ENCODE measurements around the gene URI1. TPM values are rescaled to one million over a fixed set of nuclear protein-coding genes. Genes with fewer than 3 reads are reported as not detected.
"Not testable (repeated sequence)": the region's sequence is repeated elsewhere in the genome, so short reads cannot be mapped to it uniquely, and the experiment has no call there.

Gene URI1, protein sequence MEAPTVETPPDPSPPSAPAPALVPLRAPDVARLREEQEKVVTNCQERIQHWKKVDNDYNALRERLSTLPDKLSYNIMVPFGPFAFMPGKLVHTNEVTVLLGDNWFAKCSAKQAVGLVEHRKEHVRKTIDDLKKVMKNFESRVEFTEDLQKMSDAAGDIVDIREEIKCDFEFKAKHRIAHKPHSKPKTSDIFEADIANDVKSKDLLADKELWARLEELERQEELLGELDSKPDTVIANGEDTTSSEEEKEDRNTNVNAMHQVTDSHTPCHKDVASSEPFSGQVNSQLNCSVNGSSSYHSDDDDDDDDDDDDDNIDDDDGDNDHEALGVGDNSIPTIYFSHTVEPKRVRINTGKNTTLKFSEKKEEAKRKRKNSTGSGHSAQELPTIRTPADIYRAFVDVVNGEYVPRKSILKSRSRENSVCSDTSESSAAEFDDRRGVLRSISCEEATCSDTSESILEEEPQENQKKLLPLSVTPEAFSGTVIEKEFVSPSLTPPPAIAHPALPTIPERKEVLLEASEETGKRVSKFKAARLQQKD
- 62.6 TPM for polyA plus RNA-seq
- long read RNA-seq, donor 1, transcript URI1-211 (3 exons, 1,032 nt): major isoform, 6 of 42 reads
- long read RNA-seq, donor 1, partial matches to known transcripts: 32 of 42 reads
- long read RNA-seq, donor 1, other reads (novel, unspliced or antisense): 0 of 42 reads
- long read RNA-seq, donor 2, transcript URI1-211 (3 exons, 1,032 nt): minor isoform, 6 of 57 reads
- long read RNA-seq, donor 2, transcript URI1-202 (11 exons, 3,444 nt): major isoform, 13 of 57 reads
- long read RNA-seq, donor 2, partial matches to known transcripts: 36 of 57 reads
- long read RNA-seq, donor 2, other reads (novel, unspliced or antisense): 0 of 57 reads
- long read RNA-seq, donor 3: 0 reads
- long read RNA-seq, donor 4, partial matches to known transcripts: 0 of 1 reads
- long read RNA-seq, donor 4, other reads (novel, unspliced or antisense): 0 of 1 reads
- long read RNA-seq, donor 5, transcript URI1-206 (10 exons, 2,495 nt): major isoform, 6 of 29 reads
- long read RNA-seq, donor 5, partial matches to known transcripts: 18 of 29 reads
- long read RNA-seq, donor 5, other reads (novel, unspliced or antisense): 0 of 29 reads
- long read RNA-seq, donor 6, transcript URI1-202 (11 exons, 3,444 nt): major isoform, 7 of 27 reads
- long read RNA-seq, donor 6, partial matches to known transcripts: 15 of 27 reads
- long read RNA-seq, donor 6, other reads (novel, unspliced or antisense): 0 of 27 reads
- long read RNA-seq, donor 7, partial matches to known transcripts: 5 of 11 reads
- long read RNA-seq, donor 7, other reads (novel, unspliced or antisense): 0 of 11 reads
- long read RNA-seq, donor 8, transcript URI1-202 (11 exons, 3,444 nt): major isoform, 12 of 52 reads
- long read RNA-seq, donor 8, transcript URI1-206 (10 exons, 2,495 nt): minor isoform, 5 of 52 reads
- long read RNA-seq, donor 8, partial matches to known transcripts: 33 of 52 reads
- long read RNA-seq, donor 8, other reads (novel, unspliced or antisense): 0 of 52 reads
- long read RNA-seq, donor 9, transcript URI1-211 (3 exons, 1,032 nt): major isoform, 8 of 31 reads
- long read RNA-seq, donor 9, transcript URI1-202 (11 exons, 3,444 nt): minor isoform, 7 of 31 reads
- long read RNA-seq, donor 9, partial matches to known transcripts: 12 of 31 reads
- long read RNA-seq, donor 9, other reads (novel, unspliced or antisense): 0 of 31 reads
- long read RNA-seq, donor 10, transcript URI1-206 (10 exons, 2,495 nt): major isoform, 6 of 29 reads
- long read RNA-seq, donor 10, transcript URI1-202 (11 exons, 3,444 nt): major isoform, 6 of 29 reads
- long read RNA-seq, donor 10, transcript URI1-211 (3 exons, 1,032 nt): minor isoform, 5 of 29 reads
- long read RNA-seq, donor 10, partial matches to known transcripts: 12 of 29 reads
- long read RNA-seq, donor 10, other reads (novel, unspliced or antisense): 0 of 29 reads
- long read RNA-seq, donor 11, partial matches to known transcripts: 11 of 17 reads
- long read RNA-seq, donor 11, other reads (novel, unspliced or antisense): 0 of 17 reads

DNA sequence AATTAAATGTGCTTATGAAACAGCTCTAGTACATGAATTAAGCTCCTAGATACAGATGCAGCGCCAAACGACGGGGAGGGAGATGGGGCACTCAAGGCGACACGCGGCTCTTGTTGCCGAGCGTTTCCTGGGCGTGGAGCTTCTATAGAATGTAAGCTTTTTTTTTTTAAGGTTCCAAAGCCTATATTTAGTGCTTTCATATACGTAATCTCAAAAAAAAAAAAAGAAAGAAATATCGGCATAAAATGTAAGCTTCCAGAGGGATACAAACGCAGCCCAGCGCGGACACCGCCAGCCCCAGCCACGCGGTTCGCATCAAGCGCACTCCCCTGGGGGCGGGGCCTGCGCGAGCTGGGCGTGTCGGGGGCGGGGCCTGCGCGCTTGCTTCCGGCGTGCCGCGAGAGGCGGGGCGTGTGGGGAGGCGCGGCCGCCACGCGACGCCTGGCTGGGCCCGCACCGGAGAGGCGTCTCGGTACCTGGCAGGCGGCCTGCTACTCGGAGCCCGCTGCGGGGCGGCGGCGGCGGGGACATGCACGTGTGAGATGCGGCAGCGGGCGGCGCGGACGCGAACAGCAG lies at the start of gene URI1:
Gene URI1 (plus strand): TSS at position 412 of the 576 bp plus-strand sequence. CDS start 309 bp downstream, outside the sequence.
- Histone ChIP-seq H3K4me1 (ENCODE audit: control insufficient read depth, insufficient read depth, low read length) (peaks cover 4% of the 10 kb centered on the region), H3K27ac (ENCODE audit: low read length) (no peak within 1 kb of the TSS), H3K4me3 (ENCODE audit: low read length) (peak within 1 kb of the TSS; percentile 78), H3K9me3 (ENCODE audit: control insufficient read depth, low read depth, low read length) (no peaks in the 10 kb centered on the region), H3K36me3 (ENCODE audit: control insufficient read depth, insufficient read depth, low read length) (no peaks in the 10 kb centered on the region), H3K27me3 (ENCODE audit: control insufficient read depth, insufficient read depth, low read length) (no peaks in the 10 kb centered on the region)
- no CpG with 5 or more reads among the region's 59 CpGs for WGBS (ENCODE audit: insufficient coverage, low lambda C conversion rate)
- DNase-seq: peak; percentile 77 to 89

DNA sequence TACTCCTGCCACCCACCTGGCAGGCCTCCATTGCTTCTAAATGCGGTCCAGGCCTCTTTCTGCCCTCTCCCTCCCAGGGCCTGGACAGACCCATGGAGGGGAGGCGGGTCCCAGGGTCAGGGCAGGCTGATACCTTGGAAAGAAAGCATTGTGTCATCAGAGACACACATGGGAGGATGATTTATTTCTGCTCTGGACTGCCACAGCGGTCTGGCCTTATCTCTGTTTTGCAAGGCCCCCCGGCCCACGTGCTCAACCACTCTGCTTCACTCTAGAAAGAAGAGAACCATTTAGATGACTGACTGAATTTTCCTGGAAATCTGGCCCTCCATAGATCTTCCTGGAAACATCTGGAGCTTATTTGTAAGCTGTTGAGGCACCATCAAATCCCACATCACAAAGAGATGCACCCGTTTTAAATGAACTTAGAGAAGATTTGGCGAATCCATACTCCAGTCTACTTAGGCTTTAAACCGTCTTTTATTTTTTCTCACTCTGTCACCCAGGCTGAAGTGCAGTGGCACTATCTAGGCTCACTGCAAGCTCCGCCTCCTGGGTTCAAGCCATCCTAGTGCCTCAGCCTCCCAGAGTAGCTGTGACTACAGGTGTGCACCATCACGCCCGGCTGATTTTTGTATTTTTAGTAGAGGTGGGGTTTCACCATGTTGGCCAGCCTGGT lies 48.3 kb upstream of the URI1 start:
- H3K4me1 ChIP-seq (ENCODE audit: control insufficient read depth, insufficient read depth, low read length): no peaks in the 10 kb centered on the region
- no peak for DNase-seq
- H3K9me3 ChIP-seq (ENCODE audit: control insufficient read depth, low read depth, low read length): no peaks in the 10 kb centered on the region
- no peak overlapping the region for H3K27ac ChIP-seq (ENCODE audit: low read length)
- H3K4me3 ChIP-seq (ENCODE audit: low read length): no peak overlapping the region
- no peaks in the 10 kb centered on the region for H3K27me3 ChIP-seq (ENCODE audit: control insufficient read depth, insufficient read depth, low read length)
- no CpG with 5 or more reads among the region's 11 CpGs for WGBS (ENCODE audit: insufficient coverage, low lambda C conversion rate)
- H3K36me3 ChIP-seq (ENCODE audit: control insufficient read depth, insufficient read depth, low read length): no peaks in the 10 kb centered on the region

DNA sequence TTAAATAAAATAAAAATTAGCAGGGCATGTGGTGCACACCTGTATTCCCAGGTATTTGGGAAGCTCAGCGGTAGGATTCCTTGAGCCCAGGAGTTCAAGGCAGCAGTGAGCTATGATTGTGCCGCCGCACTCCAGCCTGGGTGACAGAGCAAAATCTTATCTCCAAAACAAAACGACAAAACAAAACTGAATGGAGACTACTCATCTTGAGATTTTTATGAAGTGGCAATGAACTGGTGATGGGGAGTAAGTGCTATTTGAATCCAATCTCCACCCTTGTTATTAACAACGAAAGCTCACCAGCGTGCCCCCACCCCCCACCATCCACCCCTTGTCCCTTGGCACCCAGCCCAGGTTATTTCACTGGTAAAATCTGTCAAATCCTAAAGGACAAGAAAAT lies 45.2 kb upstream of the URI1 start:
- H3K4me3 ChIP-seq (ENCODE audit: low read length): no peak overlapping the region
- no CpG with 5 or more reads among the region's 6 CpGs for WGBS (ENCODE audit: insufficient coverage, low lambda C conversion rate)
- DNase-seq: no peak
- H3K27ac ChIP-seq (ENCODE audit: low read length): no peak overlapping the region
- H3K36me3 ChIP-seq (ENCODE audit: control insufficient read depth, insufficient read depth, low read length): no peaks in the 10 kb centered on the region
- no peaks in the 10 kb centered on the region for H3K27me3 ChIP-seq (ENCODE audit: control insufficient read depth, insufficient read depth, low read length)
- H3K4me1 ChIP-seq (ENCODE audit: control insufficient read depth, insufficient read depth, low read length): no peaks in the 10 kb centered on the region
- no peaks in the 10 kb centered on the region for H3K9me3 ChIP-seq (ENCODE audit: control insufficient read depth, low read depth, low read length)

DNA sequence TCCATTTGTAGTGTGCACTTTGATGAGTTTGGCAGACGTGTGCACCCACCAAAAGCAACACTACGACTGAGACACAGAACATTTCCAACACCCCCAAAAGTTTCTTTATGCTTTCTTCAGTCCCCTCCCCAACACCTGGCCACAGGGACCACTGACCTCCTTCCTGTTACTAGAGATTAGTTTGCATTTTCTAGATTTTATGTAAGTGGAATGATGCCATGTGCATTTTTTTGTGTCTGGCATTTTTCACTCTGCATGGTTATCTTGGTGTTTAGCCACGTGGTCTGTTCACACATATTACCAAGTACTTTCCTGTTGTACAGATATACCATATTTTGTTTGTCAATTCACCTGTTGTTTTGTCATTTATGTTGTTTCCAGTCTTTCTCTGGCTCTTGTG lies 44.6 kb upstream of the URI1 start:
- H3K36me3 ChIP-seq (ENCODE audit: control insufficient read depth, insufficient read depth, low read length): no peaks in the 10 kb centered on the region

DNA sequence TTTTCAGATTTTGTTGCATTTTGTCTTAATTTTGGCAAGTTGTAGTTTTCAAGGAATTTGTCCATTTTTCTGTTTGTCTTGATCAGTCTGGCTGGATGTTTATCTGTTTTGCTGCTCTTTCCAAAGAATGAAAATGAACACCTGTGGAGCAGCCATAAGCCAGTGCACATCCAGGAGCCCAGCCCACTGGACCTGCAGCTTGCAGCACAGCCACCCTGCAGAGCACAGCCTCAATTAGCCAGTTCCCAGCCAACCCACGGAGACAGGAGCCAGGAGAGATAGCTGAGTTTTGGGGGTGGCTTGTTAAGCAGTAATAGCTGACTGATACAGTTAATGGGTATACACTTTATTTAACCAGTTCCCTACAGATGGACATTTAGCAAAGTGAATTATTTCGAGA lies 38.0 kb upstream of the URI1 start:
- no peak for DNase-seq
- no peaks in the 10 kb centered on the region for H3K36me3 ChIP-seq (ENCODE audit: control insufficient read depth, insufficient read depth, low read length)
- H3K4me3 ChIP-seq (ENCODE audit: low read length): no peak overlapping the region
- H3K27ac ChIP-seq (ENCODE audit: low read length): no peak overlapping the region
- H3K9me3 ChIP-seq (ENCODE audit: control insufficient read depth, low read depth, low read length): no peaks in the 10 kb centered on the region
- H3K4me1 ChIP-seq (ENCODE audit: control insufficient read depth, insufficient read depth, low read length): no peaks in the 10 kb centered on the region
- H3K27me3 ChIP-seq (ENCODE audit: control insufficient read depth, insufficient read depth, low read length): no peaks in the 10 kb centered on the region
- no CpG with 5 or more reads among the region's 2 CpGs for WGBS (ENCODE audit: insufficient coverage, low lambda C conversion rate)

More for the DNA sequence above, 44.6 kb upstream of the URI1 start:
- WGBS (ENCODE audit: insufficient coverage, low lambda C conversion rate): no CpG with 5 or more reads among the region's 3 CpGs
- no peaks in the 10 kb centered on the region for H3K4me1 ChIP-seq (ENCODE audit: control insufficient read depth, insufficient read depth, low read length)
- no peak overlapping the region for H3K27ac ChIP-seq (ENCODE audit: low read length)
- no peak overlapping the region for H3K4me3 ChIP-seq (ENCODE audit: low read length)
- H3K27me3 ChIP-seq (ENCODE audit: control insufficient read depth, insufficient read depth, low read length): no peaks in the 10 kb centered on the region
- no peaks in the 10 kb centered on the region for H3K9me3 ChIP-seq (ENCODE audit: control insufficient read depth, low read depth, low read length)
- no peak for DNase-seq

DNA sequence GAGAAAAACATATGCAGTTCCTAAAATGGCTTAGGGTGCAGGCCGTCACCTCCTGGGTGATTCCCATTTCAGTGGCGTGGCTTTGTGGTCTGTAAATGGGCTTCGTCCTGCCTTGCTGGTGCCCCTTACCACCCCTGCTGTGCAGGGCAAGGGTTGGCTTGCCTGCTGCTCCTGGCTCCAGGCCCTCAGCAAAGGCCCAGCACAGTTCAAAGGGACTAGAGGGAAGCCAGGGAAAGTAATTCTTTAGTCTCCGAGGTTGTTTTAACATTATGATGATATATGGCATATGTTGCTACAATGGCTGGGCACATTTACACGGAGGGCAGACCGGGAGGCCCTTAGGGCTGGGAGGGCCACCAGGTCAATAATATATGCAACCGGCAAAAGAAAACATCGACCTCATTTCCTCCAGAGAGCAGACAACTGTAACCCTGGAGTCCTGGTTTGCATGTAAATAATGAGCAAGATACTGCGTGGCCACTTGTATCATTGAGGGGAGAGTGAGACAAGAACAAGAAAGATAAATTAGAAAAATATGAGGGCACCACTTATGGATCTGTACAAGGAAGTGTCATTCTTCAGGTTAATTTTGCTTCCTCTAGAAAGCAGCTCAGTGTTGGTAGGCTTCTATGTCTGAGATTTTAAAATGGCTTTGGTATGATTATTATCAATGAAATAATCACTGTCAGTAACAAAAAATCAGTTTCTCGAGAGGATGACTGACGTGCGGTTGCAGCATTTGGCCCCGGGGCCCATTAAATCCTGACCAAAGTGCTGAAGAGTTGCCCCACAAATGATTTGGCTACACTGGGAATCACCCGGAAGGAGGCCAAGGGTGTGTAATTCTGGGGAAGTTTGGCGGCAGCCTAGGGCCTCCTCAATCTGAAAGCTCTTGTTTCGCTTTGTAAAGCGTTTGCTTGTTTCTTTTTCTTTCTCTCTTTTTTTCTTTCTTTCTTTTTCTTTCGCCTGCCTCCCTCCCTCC lies 32.8 kb upstream of the URI1 start:
- Histone ChIP-seq H3K9me3 (ENCODE audit: control insufficient read depth, low read depth, low read length) (no peaks in the 10 kb centered on the region), H3K4me1 (ENCODE audit: control insufficient read depth, insufficient read depth, low read length) (no peaks in the 10 kb centered on the region), H3K27ac (ENCODE audit: low read length) (no peak overlapping the region), H3K4me3 (ENCODE audit: low read length) (no peak overlapping the region), H3K27me3 (ENCODE audit: control insufficient read depth, insufficient read depth, low read length) (no peaks in the 10 kb centered on the region), H3K36me3 (ENCODE audit: control insufficient read depth, insufficient read depth, low read length) (no peaks in the 10 kb centered on the region)
- WGBS (ENCODE audit: insufficient coverage, low lambda C conversion rate): 87% methylated on average over 5 of the region's 18 CpGs
- DNase-seq: no peak

DNA sequence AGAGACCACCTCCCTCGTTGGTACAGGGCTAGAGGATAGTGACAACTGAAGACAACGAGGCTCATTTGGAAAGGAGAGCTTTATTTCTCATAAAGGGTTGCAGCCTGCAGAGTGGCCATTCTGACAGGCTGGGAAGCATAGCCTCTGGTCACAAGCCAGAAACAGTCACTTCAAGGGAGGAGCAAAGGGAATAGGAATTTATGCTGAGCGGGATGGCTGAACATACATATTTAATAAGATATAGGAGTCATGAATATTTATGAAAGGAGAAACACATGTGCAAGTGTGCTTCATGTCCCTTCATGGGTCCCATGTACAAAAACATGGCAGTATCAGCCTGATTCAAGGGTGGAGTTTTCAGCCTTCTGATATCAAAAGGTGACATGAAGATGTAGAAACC lies 27.1 kb upstream of the URI1 start:
- no CpG with 5 or more reads among the region's 3 CpGs for WGBS (ENCODE audit: insufficient coverage, low lambda C conversion rate)
- Histone ChIP-seq H3K36me3 (ENCODE audit: control insufficient read depth, insufficient read depth, low read length) (no peaks in the 10 kb centered on the region), H3K27ac (ENCODE audit: low read length) (no peak overlapping the region), H3K4me1 (ENCODE audit: control insufficient read depth, insufficient read depth, low read length) (no peaks in the 10 kb centered on the region), H3K27me3 (ENCODE audit: control insufficient read depth, insufficient read depth, low read length) (no peaks in the 10 kb centered on the region), H3K9me3 (ENCODE audit: control insufficient read depth, low read depth, low read length) (no peaks in the 10 kb centered on the region), H3K4me3 (ENCODE audit: low read length) (no peak overlapping the region)
- no peak for DNase-seq

DNA sequence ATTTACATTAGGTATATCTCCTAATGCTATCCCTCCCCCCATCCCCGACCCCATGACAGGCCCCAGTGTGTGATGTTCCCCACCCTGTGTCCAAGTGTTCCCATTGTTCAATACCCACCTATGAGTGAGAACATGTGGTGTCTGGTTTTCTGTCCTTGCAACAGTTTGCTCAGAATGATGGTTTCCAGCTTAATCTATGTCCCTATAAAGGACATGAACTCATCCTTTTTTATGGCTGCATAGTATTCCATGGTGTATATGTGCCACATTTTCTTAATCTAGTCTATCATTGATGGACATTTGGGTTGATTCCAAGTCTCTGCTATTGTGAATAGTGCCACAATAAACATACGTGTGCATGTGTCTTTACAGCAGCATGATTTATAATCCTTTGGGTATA lies 26.2 kb upstream of the URI1 start:
- not testable (repeated sequence) for DNase-seq; H3K9me3 ChIP-seq (ENCODE audit: control insufficient read depth, low read depth, low read length); H3K4me3 ChIP-seq (ENCODE audit: low read length); H3K27me3 ChIP-seq (ENCODE audit: control insufficient read depth, insufficient read depth, low read length); H3K4me1 ChIP-seq (ENCODE audit: control insufficient read depth, insufficient read depth, low read length); H3K27ac ChIP-seq (ENCODE audit: low read length); H3K36me3 ChIP-seq (ENCODE audit: control insufficient read depth, insufficient read depth, low read length)
- no CpG with 5 or more reads among the region's 2 CpGs for WGBS (ENCODE audit: insufficient coverage, low lambda C conversion rate)

Measured in large intestine (tissue), 12 donors.